Measurements from ENCODE around the gene TMPRSS9.
"Not testable (repeated sequence)": the region's sequence is repeated elsewhere in the genome, so short reads cannot be mapped to it uniquely, and the experiment has no call there.

TMPRSS9 gene

DNA sequence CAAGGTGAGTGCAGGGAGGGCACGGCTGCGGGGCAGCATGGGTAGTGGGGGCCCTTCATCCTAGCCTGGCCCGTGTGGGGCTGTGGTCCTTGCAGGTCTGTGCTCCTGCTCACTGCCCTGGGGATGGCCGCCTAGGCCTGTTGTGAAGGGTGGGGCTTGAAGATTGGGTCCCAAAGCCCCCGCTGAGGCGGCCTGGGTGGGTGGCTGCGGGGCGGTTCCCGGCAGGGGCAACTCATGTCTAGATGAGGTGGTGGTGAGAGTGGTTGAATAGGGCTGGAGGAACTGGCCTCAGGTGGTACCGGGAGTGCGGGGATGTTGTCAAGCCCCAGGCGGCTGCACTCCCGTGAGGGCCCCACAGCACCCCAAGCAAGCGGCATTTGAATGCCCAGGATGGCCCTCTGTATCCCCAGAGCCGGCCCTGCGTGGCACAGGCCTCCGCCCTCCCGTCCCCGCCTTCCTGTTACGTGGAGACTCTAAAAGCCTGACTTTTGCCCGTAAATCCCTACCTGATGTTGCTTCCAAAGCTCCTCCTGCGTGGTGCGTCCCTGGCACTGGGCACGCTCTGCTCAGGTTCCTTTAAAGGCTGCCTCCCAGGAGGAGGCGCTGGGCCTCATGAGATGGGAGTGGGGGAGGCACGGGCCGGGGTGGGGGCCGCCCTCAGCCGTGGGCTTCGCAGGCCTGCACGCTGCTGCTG lies 16.6 kb upstream of the TMPRSS9 start:
- DNase-seq = no peak

DNA sequence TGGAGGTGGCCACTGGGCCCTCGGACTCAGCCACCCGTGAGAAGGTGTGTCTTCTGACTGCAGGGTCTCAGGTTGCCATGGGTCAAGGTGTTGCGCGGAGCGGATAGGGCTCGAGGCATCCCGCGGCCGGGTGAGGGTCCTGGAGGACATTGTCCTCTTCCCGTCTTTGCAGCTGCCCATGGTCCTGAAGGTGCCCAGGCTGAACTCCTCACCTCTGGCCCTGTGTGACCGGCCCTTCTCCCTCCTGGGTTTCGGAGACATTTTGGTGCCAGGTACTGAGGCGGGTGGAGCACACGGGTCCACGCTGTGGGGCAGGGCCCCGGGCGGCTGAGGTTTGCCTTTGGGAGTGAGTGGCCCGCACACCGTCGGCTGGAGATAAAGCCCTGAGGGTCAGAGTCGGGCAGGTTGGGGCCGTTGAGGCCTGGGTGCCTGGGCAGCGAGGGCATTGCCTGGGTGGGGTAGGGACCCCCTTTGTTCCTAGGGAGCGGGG lies 15.6 kb upstream of the TMPRSS9 start:
- DNase-seq = no peak

DNA sequence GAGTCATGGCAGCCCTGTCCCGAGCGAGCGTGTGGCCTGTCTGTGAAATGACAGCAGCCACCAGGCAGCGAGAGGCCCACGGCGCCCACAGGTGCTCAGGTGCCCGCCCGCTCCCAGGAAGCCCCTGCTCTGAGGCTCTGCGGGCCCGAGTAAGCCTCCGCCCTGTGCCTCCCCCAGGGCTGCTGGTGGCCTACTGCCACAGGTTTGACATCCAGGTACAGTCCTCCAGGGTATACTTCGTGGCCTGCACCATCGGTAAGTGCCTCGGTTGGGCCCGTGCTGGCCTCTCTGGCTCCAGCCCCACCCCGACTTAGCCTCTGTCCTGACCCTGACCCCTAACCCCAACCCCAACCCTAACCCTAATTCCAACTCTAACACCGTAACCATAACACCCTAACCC lies 15.0 kb upstream of the TMPRSS9 start:
- DNase-seq = no peak

DNA sequence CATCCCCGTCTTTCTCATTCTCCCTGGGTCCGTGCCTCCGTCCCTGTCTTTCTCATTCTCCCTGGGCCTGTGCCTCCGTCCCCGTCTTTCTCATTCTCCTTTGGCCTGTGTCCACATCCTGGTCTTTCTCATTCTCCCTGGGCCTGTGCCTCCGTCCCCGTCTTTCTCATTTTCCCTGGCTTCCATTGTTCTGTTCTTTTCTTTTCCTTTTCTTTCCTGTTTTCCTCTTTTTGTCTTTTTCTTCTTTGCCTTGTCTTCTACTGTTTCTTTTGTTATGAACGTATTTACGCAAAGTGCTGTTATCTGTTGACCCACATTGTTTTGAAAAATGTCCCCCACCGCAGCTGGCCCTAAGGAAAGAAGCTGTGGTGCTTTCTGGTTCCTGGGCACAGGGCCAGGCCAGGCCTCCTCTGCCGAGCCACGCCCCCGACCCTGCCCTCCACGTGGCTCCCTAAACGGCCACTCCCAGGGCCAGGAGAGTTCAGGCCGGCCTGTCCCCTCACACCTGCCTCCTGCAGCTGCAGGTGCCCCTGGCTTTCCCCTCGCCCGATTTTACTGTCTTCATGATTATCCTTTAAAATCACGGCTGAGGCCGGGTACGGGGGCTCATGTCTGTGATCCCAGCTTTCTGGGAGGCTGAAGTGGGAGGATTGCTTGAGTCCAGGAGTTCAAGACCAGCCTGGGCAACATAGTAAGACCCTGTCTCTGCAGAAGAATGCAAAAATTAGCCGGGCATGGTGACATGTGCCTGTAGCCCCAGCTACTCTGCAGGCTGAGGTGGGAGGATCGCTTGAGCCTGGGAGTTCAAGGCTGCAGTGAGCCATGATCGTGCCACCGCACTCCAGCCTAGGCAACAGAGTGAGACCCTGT lies 14.0 kb upstream of the TMPRSS9 start:
- no peak for DNase-seq

DNA sequence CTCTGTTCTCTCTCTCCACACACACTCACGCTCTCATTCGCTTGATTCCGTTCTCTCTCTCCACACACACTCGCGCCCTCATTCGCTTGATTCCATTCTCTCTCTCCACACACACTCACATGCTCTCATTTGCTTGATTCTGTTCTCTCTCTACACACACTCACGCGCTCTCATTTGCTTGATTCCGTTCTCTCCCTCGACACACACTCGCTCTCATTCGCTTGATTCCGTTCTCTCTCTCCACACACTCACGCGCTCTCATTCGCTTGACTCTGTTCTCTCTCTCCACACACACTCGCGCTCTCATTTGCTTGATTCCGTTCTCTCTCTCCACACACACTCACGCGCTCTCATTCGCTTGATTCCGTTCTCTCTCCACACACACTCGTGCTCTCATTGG lies 10.2 kb upstream of the TMPRSS9 start:
- not testable (repeated sequence) for DNase-seq

DNA sequence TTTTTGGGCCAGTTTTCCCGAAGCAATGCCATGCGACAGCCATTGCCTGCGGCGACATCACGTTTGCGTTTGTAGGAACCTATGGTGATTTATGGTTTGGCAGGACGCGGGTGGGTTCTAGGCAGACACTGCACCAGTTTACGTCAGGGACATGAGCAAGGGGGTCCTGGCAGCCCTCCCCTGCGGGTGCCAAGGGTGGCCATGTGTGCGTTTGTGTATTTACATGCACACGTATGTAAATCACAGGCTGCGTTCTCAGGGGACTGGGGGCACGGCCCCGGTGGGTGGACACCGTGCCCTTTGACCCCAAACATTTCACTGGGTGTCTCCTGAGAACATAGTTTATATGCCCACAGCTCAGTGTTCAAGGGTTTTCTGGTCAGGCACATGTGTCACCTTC lies 9.4 kb upstream of the TMPRSS9 start:
- no peak for DNase-seq

DNA sequence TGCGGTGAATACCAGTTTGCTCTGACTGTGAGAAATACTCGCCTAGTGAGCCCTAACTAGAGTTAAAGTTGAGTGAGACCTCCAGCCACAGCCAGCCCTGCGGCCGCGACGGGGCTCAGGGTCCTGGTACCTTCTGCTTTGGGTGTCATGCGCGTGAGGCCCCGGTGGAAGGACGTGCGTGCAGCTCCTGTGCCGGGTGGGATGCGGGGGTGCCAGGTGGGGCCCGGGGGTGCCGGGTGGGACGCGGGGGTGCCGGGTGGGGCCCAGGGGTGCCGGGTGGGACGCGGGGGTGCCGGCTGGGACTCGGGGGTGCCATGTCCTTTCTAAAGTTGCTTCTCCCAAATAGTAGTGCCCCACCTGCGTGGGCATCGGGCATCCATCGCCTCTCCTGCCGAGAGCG lies 8.5 kb upstream of the TMPRSS9 start:
- no peak for DNase-seq

DNA sequence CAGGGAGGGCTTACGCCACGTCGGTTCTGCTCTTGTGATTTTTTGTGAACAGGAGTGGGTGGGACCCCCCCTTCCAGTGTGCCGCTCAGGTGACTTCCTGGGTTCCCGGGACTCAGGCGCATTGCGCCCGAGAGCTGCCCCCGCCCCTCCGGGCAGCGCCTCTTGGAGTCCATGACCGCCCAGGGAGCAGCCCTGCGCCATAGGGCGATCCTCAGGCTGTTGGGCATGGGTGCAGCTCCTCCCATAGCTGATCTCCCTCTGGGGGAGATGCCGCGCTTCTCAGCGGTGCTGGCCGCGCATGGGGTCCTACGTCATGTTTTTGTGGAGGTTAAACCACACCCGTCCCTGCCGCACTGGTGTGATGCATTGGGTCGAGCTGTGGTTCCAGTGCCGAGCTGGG lies 7.9 kb upstream of the TMPRSS9 start:
- no peak for DNase-seq

DNA sequence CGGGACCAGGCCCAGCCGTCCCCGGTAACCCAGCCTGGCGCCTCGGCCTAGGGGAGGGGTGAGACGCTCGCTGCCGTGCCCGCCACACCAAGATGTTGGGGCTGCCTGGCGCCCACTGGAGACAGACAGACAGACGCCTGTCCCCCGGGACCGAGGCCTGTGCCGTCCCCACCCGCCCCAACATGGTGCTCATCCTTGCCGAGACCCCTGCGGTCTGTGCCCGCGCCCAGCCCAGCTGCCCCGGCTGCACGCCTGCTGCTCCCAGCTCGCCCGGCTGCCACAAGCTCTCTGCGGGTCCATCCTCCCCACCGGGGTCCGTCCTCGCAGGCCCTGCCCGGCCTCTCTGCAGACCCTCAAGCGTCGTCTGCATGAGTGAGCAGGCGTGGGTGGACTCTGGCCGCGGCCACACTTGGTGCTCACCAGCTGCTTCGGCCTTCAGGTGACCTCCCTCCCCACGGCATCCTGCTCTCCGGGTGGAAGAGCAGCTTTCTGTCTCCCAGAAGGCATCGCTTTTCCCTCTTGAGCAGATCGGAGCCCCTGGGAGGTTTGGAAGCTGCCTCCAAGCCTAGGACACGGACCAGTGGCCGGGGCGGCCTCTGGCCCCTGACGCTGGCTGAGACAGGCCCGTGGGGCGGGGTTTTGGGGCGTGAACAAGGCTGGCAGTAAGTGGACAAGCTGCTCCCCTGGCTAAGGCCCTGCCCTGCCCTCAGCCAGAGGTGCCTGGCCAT lies 6.7 kb upstream of the TMPRSS9 start:
- DNase-seq = no peak

DNA sequence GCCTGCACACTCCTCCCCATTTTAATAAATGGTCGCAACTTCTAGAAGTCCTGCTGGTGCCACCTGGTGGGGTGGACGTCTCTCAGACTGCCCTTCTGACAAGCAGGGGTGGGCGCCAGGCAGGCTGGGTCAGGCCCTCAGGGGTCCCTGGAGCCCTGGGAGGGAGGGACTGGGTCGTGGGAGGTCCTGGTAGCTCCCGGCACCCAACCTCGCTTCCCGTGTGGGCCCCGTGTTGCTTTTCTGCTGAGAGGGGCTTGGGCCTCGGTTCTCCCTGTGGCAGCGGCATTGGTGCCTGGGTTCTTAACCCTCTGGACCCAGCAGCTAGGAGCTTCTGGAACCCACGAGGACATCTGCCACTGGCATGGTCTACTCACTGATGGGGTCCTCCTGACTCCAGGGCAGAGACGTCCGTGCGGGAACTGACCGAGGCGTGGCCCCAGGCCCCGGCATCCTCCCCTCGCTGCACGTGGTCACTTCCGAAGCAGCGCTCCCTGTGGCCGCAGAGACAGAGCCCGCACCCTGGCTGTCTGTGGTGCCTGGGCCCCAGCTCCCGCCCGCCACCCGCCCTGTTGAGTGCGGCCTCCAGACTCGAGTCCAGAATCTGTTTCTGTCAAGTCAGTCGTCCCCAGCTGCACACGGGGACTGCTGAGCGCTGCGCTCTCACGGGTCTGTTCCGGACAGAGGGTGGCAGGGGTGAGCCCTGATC lies 6.0 kb upstream of the TMPRSS9 start:
- DNase-seq = no peak

DNA sequence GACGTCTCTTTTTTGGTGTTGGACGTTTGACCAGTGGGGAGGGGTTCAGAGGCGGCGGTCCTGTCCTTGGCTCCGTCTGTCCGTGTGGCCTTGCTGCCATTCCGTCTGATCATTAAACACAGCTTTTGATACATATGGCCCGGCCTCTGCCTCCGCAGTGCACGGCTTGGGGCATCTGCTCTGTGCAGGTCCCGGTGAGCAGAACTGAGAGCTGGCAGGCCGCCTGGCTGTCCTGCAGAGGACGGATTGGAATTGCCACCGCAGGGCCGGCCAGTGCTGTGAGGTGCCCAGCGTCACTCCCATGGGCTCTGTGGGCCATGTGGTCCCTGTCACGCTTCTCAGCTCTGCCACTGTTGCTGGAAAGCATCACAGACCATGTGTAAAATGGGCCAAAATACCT lies 5.4 kb upstream of the TMPRSS9 start:
- no peak for DNase-seq

DNA sequence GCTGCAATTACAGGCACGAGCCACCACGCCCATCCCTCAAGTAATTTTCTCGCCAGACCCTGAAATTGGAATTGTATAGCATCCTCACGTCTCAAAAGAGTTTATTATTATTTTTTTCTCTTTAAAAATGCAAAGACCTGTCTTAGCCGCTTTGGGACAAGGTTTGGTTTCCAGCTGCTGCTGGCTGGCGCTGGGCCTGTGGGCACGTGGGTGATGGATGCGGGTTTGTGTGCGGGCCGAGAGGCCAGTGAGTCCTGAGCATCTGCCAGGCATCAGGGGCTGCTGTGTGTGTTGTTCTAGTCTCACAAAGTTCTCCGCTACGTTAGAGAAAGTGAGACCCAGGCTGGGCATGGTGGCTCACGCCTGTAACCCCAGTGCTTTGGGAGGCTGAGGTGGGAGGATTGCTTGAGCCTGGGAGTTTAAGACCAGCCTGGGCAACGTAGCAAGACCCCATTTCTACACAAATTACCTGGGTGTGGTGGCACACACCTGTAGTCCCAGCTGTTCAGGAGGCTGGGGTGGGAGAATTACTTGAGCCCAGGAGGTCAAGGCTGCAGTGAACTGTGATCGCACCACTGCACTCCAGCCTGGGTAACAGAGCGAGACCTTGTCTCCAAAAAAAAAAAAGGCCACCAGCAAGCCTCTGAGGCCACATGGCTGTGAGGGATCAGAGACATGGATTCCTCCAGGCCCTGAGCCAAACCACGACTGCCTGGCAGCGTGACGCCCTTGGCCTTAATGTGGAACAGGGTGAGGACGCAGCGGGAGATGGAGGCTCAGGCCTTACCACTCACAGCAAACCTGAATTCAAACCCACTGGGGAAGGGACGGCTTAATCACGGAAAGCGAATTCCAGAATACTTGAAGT lies 4.7 kb upstream of the TMPRSS9 start:
- DNase-seq = no peak

DNA sequence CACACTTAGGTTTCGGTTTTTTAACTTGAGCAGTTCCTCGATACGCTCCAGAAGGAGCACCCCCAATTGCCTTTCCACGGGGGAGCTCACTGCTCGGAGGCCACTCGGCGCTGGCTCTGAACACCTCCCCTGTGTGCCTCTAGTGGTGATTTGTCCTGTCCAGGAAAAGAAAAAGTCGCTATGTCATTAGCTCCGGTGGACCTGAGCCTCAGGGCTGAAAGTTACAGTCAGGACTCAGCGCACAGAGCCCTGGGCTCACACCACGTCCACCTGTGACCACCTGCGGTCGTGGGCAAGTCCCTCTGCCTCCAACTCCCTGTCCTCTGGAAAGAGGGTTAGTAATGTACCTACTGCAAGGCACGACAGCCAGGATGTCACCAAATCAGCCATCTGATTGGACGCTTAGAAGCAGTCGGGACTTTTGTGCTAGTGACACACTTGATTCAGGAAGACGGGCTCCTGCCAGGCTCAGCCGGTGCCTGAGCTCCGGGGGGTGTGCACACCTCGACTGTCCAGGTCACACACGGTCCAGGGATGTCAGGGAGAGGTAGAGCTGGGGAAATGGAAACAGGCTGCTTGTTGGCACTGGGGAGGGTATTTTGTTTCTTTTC lies 3.9 kb upstream of the TMPRSS9 start:
- no peak for DNase-seq

DNA sequence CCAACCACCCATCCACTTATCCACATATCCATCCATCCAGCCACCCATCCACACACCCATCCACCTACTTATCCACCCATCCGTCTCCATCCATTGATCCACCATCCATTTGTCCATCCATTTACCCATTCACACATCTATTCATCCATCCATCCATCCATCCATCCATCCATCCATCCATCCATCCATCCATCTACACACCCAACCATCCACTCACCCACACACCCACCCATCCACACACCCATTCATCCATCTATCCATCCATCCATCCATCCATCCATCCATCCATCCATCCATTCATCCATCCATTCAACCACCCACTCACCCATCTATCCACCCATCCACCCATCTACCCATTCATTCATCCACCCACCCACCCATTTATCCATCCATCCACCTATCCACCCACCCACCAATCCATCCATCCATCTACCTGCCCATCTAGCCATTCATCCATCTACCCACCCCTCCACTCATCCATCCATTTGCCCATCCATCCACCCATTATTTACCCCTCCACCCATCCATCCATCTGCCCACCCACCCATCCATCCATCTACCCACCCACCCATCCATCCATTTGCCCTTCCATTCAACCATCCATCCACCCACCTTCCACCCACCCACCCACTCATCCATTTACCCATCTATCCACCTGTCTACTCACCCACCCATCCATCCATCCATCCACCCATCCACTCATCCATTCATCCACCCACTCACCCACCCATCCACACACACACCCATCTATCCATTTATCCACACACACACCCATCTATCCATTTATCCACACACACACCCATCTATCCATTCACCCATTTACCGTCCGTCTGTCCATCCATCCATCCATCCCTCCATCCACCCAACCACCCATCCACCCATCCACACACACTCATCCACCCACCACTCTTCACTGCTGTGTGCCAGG lies 2.5 kb upstream of the TMPRSS9 start:
- DNase-seq = no peak

DNA sequence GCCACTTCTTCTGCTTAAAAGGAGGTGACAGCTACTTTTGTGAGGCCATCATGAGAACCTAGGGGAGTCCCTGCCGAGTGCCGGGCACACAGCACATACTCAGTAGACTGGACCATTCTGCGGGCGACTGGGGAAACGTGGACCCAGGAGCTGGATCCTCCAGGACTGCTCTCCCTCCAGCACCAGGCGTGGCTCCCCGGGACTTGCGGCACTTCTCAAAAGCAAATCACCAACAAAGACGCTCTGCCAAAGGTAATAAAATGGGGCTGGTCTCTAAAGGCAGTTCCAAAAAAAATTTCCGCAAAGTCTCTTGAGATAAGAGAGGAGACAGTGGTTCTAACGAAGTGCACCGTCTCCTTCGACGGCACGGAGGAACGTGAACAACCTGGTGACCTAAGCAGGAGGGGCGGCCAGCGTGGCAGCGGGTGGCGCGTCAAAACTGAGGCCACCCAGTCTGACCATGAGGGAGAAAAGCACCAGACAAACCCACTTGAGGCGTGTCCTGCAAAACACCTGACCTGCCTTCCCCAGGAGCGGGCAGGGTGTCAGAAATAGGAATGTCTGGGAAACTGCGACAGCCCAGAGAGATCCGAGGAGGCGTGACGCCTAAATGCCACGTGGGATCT lies 1.4 kb upstream of the TMPRSS9 start:
- no peak for DNase-seq

DNA sequence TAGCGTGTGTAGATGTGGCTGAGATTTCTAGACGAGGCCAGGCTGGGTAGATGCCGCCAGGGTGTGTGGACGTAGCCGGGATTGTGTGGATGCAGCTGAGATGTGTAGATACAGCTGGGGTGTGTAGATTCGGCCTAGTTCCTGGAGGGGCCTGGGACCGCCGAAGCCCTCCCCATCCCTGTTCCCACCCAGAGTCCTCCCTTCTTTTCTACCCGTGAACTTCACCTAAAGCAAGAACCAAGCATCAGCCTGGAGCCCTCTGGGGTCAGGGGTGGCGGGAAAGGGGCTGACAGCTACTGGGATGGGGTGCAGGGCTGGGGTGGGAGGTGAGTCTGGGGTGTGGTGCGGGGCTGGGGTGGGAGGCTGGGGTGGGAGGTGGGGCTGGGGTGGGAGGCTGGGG lies 768 bp downstream of the TMPRSS9 start:
- no peak for DNase-seq

DNA sequence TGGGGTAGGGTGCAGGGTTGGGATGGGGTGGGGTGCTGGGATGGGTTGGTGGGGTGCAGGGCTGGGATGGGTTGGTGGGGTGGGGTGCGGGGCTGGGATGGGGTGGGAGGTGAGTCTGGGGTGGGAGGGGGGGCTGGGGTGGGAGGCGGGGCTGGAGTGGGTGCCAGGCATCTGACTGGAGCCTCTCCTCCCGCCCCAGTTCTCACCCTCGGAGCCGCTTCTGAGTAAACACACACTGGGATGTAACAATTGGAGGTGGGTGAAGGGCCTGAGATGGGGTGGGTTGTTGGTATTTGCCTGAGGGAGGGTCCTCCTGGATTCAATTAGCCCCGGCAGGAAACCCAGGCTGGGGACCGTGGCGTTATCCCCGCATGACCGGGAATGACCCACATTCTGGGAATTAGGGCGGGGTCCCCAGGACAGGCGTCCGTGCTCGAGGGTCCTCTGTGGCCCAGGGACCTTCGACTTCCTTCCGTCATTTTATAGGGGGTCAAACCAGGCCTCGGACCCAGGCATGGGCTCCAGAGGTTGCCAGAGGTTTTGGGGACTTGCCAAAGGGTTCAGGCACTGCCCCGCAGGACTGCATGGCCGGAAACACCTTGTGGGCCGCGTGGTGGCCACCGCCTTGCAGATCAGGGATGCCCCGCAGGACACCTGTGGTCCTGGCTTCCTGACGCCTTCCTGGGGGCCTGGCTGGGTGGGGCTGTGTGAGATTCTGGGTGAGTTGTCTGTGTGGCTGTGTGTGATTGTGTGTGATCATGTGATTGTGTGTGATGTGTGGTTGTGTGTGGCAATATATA lies 1.4 kb downstream of the TMPRSS9 start:
- no peak for DNase-seq

DNA sequence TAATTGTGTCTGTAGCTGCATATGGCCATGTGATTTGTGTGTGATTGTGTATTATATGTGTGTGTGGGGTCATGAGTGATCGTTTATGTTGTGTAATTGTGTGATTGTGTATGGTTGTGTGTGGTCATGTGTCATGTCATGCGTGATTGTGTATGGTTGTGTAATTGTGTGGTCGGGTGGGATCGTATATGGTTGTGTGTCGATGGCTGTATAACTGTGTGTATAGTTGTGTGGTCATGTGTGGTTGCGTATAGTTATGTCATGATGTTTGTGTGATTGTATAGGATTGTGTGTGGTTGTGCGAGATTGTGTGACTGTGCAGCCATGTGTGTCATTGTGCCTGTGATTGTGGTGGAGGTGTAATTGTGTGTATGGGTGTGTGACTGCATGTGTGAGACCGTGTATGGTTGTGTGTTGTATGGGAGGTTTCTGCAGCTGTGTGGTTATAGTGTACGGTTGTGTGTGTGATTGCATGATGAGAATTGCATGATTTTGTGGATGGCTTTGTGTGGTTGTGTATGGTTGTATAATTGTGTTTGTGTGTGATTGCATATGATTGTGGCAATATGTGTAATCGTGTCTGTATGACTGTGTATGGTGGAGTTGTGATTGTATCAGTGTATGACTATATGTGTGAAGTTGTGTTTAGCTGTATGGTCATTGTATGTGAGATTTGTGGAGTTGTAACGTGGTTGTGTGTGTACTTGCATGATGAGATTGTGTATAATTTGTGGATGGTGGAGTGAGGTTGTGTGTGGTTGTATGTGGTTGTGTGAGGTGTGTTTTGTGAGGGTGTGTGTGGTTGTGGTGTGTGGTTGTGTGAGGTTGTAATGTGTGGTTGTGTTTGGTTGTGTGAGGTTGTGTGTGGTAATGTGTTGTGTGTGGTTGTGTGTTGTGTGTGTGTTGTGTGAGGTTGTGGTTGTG lies 2.2 kb downstream of the TMPRSS9 start:
- no peak for DNase-seq

All from MV-4-11 (cell line).